Retinal pigment epithelial cell (primary cell): Measurements from ENCODE around the gene HEBP2.

Source experiments
- DNase-seq: peaks from one replicate; pipeline ENCODE4 v3.0.0-alpha.2; 2010; ENCODE audit warnings: low read depth
- H3K4me3 ChIP-seq: 2 replicates; pipeline ENCODE4 v1.5.1; 2011; ENCODE audit warnings: mild to moderate bottlenecking, low read length, control low read depth, moderate library complexity
- CTCF ChIP-seq: conservative IDR thresholded peaks from 2 replicates; pipeline ENCODE4 v1.5.1; 2011; ENCODE audit warnings: low read depth, low read length, control low read depth, inconsistent platforms

The HEBP2 gene

GRCh38 chr6:138426500-138427123, 22.6 kb downstream of the HEBP2 start:
- TF ChIP-seq CTCF, result no peak
- H3K4me3 ChIP-seq, result no peak overlapping the region
- no peak for DNase-seq

GRCh38 chr6:138427701-138428100, 23.7 kb downstream of the HEBP2 start:
- TF ChIP-seq CTCF, result no peak
- no peak overlapping the region for H3K4me3 ChIP-seq

GRCh38 chr6:138428944-138429598, 25.0 kb downstream of the HEBP2 start:
- no peak overlapping the region for H3K4me3 ChIP-seq
- DNase-seq, result no peak
- TF ChIP-seq CTCF, result peak; percentile 57

More at GRCh38 chr6:138427701-138428100, 23.7 kb downstream of the HEBP2 start:
- DNase-seq, result no peak

GRCh38 chr6:138429761-138430160, 25.7 kb downstream of the HEBP2 start:
- TF ChIP-seq CTCF, result no peak
- H3K4me3 ChIP-seq, result no peak overlapping the region
- no peak for DNase-seq

- no peak for DNase-seq
- no peak for TF ChIP-seq CTCF
- H3K4me3 ChIP-seq, result no peak overlapping the region
These were observed 26.5 kb downstream of the HEBP2 start for GRCh38 chr6:138430361-138431145.

- TF ChIP-seq CTCF, result no peak
- no peak overlapping the region for H3K4me3 ChIP-seq
- DNase-seq, result no peak
These were observed 27.4 kb downstream of the HEBP2 start for GRCh38 chr6:138431256-138432062.
